Dedifferentiated amniotic fluid mesenchymal stem cell (primary cell): ENCODE data around the gene TBC1D25.
A peak's percentile ranks its signal among the peaks of the same experiment; 100 is the strongest.

Source experiments
- DNase-seq: peaks from one replicate; pipeline ENCODE4 v3.0.0-alpha.2; 2016; ENCODE audit errors: extremely low spot score

Gene TBC1D25

DNA sequence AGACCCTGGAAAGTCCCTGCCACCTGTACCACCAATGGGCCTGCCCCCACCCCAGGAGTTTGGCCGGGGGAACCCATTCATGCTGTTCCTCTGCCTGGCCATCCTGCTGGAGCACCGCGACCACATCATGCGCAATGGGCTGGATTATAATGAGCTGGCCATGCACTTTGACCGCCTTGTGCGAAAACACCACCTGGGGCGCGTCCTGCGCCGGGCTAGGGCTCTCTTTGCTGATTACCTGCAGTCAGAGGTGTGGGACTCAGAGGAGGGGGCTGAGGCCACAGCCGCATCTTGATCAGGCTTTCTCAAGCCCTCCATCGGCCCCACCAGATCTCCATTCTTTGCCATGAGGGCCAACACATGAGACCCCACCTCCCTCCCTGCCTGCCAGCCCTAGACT is 21.2 kb downstream of the TBC1D25 start:
- DNase-seq: no peak

DNA sequence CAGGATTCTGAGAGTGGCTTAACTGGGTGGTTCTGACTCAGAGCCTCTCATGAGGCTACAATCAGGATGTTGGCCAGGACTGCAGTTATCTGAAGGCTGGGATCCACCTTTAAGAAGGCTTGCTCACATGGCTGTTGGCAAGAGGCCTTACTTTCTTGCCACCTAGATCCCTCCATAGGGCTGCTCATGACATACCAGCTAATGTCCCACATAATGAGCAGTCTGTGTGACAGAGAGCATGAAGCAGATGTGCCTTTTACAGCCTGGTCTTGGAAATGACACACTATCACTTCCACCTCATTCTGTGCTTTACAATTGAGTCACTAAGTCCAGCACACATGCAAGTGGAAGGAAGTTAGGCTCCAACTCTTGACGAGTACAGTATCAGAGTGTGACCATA is 30.4 kb downstream of the TBC1D25 start:
- no peak for DNase-seq

DNA sequence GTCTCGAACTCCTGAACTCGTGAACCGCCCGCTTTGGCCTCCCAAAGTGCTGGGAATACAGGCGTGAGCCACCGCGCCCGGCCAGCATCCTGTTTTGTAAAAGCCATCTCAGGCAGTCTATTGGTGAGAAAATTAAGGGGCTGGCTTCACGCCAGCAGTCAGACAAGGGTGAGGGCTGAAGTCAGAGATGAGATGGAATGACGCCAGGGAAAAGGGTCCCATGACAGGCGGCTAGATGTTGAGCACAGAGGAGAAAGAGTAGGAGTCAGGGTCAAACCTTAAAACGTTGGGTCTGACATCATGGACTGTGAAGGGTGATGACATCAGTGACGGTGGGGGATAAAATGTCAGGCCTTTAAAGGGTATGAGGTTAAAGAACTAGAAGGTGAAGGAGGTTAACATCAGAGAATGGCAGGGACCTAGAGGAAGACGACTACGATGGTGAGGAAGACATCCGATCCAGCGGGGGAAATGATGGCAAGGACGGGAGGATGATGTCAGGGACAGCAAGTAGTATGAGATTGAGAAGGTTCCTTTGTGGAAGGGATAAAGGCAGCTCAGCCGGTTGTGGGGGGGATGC is 34.3 kb downstream of the TBC1D25 start:
- DNase-seq: no peak

DNA sequence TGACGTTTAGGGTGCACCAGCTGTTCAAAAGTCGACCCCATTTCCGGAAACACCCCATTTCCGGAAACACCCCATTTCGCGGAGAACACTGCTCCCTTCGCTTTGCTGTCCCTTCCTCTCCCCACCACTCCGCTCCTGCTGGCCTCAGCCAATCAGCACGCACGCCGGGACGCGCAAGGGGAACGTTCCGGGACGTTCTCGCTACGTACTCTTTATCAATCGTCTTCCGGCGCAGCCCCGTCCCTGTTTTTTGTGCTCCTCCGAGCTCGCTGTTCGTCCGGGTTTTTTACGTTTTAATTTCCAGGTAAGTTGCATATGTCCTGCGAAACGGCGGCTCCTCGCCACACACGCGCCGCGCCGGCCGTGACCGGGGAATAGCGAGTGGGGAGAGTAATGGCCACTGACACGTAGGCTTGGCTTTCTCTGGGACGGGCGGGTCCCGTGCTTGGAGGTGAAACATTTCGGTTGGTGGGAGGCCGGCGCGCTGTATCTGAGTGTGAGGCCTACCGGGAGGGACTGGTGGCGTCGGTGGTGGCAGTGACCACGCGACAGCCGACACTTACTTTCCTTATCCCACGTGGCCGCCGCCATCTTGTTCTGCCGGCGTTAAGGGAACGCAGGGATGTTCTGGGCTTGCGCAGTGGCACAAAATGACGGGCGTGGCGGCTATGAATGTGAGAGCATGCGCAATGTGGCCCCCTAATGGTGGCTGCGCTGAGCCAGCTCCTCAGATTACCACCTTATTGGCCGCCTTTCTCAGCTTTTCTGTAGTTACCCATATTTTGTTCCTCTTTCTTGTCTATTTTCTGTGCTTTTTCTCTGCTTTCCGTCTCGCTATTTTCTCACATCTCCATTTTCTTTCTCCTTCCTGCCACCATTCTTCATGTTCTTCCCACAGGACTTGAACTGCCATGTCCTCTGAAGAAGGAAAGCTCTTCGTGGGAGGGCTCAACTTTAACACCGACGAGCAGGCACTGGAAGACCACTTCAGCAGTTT is 35.1 kb downstream of the TBC1D25 start, which contains the start of gene RBM3:
RBM3 (plus strand) TSS at position 215 of the 997 bp plus-strand sequence; CDS start at position 912, 697 bp downstream.
- peak; percentile 84 for DNase-seq

DNA sequence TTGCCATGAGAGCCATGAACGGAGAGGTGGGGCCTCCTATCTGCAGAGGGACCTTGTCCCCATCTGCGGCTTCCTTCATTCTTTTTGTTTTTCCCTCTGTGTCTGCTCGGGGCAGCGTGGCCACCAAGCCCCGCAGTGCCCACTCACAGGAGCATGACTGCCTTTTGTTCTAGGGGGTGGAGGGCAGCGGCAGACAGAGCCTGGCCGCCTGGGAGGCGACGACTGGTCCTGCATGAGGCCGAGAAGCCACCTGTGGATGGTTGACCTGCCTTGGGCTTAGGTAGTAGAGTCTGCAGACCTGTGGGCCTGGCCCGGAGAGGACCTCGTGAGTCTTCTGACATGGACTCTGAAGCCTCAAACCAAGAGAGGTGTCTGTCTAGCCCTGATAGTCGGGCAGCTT is 36.1 kb downstream of the TBC1D25 start:
- no peak for DNase-seq

DNA sequence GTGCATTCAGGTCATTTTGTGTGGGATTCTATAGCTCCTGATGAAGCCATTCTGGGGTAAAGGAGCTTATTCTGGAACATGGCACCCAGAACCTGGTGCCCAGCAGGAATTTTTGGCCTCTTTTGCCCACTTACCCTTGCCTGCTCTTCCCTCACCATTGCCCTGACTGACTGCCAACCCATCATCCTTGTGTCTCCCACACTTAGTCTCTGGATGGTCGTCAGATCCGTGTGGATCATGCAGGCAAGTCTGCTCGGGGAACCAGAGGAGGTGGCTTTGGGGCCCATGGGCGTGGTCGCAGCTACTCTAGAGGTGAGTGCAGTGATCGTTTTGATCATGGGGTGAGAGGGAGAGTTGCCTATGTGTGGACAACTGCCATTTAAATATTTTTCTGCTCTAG is 36.6 kb downstream of the TBC1D25 start:
- DNase-seq: no peak

DNA sequence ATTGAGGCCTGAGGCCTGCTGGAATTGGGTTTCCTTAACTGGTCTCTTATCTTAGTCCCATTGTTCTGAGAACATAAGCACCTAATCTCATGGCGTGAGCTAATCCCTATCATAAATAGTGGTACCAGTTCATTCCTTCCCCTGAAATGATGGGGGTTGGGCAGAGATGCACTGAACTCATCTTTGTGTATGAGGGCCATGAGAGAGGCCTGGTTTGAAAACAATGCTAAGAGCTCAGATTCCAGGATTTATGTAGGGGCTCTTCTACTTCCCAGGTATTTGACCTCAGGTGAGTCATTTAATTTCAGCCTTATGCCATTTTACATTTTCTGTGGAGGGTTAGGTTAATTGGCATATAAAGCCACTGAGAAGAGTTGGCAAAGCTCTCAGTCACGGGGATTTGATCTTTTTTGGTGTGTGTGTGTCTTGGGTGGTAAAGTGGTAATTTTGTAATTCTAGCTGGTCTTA is 39.2 kb downstream of the TBC1D25 start:
- no peak for DNase-seq

DNA sequence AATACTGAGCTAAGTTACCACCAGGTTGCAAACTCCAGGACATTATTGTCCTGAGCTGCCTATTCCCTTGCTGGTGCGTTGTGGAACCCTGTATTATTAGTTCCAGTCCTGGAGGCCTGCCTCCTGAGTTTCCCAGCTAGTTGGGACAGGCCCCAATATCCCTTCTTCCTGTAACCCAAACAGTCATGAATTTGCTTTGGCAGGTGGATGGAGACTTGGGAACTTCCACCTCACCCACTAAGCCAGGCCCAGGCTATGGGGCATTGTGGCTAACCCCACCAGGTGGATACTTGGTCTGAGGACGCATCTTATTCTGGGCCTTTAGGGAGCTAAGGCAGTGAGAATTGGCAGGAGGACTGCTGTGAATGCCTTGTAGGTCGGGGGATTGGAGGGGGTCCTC is 39.7 kb downstream of the TBC1D25 start:
- no peak for DNase-seq

DNA sequence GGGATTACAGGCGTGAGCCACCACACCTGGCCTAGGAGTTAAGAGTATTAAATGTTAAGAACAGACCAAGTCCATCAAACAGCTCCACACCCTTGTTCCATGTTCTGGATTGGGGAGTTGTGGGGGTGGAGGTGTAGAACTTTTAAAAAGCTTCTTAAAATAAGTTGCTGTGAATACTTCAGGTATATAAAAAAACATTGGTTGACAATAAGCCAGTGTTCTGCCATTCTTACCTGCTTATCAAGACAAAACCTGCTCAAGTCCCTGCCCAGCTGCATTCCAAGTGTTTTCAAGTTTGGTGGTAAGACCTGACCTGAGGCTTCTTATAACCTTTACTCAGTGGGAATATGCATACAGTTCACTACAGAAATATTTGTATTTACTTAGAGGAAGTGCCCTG is 41.1 kb downstream of the TBC1D25 start:
- no peak for DNase-seq

DNA sequence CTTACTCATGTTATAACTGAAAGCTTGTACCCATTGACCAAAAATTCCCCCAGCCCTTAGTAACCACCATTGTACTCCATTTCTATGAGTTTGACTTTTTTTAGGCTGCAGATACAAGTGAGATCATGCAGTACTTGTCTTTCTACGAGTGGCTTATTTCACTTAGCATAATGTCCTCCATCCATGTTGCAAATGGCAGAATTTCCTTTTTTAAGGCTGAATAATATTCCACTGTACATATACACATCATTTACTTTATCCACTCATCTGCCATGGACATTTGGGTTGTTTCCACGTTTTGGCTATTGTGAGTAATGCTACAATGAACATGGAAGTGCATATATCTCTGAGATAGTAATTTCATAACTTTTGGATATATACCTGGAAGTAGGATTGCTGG is 45.2 kb downstream of the TBC1D25 start:
- no peak for DNase-seq

DNA sequence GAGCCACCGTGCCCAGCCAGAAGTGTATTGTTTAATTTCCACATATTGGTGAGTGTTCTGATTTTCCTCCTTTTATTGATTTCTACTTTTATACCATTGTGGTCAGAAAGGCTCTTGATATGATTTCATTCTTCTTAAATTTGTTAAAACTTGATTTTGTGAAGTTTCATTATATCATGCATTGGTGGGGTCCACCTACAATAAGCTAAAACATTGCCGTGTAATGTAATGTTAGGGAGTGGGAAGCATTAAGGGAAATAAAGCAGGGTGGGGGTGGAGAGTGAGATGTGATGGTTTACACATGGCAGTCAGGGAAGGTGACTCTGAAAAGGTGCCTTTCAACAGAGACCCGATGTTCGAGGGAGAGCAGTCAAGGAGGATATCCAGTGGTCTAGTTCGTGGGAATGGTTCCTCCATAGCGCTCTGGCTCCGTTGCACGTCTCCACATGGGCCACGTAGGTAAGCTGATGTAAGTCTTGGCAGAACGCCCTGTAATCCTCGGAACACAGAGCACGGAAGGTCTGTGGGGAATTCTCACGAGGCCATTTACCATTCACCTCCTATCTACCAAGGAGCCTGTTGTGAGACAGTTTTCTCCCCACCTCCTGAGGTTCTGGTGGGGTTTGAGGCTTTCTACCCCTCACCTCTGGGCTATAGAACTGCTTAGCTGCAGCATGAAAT is 50.1 kb downstream of the TBC1D25 start:
- DNase-seq: no peak

DNA sequence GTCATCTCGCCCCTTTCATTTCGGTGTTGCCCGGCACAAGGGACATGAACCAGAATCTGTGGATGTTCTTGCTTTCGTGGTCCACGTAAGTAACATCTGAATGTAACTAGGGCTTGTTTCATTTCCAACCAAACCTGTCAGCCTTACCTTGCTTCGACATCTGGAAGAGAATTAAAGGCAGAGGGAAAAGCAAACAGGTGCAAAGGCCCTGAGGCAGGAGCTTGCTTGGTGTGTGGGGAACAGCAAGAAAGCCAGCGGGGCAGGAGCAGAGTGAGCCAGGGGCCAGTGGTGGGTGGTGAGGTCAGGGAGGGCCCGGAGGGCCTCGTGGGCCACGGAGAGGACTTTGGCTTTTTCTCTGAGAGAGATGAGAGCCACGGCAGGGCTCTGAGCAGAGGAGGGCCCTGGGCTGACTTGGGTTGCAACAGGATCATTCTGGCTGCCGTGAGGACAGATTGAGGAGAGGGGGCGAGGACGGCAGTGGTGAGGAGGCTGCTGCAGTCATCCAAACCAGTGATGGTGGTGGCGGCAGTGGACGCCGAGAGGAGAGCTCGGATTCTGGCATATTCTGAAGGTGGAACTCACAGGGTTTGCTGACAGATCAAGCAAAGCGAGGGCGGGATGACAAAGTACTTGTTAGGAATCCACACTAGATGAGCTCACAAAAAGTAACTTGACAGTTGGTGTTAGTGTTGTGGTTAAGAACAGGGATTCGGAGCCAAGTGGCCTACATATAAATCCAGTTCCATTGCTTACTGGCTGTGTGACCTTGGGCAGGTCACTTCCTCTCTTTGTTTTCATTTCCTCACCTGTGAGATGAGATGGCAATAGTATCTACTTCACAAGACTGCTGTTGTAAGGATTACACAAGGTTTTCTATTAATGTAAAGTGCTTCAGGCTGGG is 50.9 kb downstream of the TBC1D25 start:
- DNase-seq: no peak

DNA sequence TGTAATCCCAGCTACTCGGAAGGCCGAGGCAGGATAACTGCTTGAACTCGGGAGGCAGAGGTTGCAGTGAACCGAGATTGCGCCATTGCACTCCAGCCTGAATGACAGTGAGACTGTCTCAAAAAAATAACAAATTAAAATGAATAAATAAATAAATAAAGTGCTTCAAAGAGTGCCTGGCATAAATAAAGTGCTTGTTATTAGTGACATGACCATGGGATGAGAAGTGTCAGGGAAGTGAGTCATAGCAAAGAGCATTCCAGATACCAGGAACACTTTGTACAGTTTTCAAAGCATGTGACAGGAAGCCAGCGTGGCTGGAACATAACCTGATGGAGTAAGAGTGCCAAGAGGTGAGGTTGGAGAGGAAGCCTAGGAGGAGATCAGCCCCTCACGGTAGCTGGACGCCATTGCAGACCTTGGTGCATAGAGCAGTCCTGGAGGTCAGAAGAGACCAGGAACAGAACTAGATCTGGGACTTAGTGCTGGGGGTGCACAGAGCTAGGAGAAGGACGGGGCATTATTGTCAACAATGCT is 51.8 kb downstream of the TBC1D25 start:
- no peak for DNase-seq

DNA sequence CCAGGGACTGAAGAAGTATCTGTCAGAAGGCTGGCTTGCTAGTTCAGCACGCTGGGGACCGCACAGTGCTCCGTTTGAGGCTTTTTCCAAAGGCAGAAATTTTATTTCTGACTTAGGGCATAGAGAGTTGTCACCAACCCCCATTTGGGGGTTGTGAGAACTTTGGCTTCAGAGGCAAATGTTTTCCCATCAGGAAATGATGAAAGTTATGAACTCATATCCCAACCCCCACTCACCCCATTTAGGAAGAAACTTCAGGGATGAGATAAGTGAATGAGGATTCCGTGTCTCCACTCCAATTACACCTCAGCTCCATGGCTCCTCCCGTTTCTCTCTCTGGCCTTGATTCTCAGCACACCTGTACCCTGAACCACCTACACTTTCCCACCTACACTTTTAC is 53.5 kb downstream of the TBC1D25 start:
- no peak for DNase-seq

DNA sequence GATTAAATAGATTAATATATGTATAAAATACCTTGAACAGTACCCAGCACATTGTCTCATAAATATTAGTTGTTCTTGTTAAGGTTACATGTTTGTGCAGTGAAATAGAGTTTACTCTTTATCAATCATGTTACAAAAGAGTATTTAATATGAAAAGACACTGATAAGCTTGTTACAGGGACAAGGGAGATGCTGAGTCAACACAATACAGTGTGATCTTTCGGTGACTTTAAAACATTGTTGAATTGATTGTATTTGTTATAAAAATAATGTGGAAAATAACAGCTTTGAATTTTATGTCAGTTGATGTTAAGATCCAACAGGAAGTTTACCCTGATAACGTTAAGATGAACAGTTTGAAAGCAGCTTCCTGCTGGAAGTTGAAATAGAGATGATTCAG is 56.4 kb downstream of the TBC1D25 start:
- no peak for DNase-seq

DNA sequence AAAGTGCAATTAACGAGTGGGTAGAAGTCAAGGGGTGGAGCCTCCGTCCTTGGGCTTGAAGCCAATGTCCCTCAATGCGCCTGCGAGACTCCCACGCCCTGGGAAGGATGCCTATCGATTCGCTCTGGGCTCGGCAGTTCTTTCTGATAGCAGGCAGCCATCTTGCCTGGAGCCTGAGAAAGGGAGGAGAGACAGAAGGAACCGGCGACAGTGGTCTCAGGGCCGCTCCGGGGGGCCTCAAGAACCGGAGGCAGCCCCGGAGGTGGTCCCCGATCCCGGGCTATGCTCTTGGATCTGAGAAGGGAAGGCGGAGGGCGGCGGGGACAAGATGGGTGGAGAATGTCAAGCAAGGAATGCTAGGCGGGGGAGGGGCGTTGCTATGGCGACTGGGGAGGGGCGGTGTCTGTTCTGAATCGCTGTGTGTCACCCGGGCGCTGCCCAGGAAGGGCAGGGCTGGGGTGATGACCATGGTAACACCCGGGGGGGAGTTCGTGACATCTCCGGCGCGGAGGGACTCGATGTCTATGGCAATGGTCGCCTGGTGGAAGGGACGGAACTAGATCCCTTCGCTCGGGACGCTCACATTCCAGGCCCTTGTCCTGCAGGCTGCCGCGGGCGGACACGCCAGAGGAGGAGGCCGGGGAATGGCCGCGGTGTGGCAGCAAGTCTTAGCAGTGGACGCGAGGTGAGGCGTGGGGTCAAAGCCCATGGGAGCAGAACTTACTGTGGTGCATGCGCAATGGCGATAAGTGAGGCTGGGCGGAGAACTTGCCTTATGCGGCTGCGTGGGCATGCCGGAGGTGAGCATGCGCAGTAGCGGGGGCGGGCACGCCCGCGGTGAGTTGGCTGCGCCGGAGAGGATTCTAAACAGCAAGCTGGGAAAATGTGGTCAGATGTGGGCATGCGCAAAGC is 58.1 kb downstream of the TBC1D25 start, which contains the start of gene WDR13:
WDR13 (plus strand) TSS at position 140 of the 912 bp plus-strand sequence; CDS start at position 645, 505 bp downstream.
- DNase-seq: peak; percentile 90

DNA sequence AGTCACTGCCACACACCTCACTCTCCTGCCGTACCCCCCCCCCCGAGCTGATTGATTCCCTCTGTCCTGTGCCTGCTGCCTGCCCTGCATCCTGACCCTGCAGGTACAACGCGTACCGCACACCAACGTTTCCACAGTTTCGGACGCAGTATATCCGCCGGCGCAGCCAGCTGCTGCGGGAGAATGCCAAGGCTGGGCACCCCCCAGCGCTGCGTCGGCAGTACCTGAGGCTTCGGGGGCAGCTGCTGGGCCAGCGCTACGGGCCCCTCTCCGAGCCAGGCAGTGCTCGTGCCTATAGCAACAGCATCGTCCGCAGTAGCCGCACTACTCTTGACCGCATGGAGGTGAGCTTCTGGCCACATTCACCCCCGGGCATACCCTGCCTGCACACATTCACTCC is 59.1 kb downstream of the TBC1D25 start:
- DNase-seq: no peak

DNA sequence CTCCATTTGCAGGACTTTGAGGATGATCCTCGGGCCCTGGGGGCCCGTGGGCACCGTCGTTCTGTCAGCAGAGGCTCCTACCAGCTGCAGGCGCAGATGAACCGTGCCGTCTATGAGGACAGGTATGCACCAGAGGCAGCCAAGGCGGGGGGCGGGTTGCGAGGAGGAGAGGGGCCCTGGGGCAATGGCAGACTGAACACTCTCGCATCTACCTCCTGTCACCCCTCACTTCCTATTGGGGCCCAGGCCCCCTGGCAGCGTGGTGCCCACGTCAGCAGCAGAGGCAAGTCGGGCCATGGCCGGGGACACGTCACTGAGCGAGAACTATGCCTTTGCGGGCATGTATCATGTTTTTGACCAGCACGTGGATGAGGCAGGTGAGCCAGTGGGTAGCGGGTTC is 59.8 kb downstream of the TBC1D25 start:
- no peak for DNase-seq

DNA sequence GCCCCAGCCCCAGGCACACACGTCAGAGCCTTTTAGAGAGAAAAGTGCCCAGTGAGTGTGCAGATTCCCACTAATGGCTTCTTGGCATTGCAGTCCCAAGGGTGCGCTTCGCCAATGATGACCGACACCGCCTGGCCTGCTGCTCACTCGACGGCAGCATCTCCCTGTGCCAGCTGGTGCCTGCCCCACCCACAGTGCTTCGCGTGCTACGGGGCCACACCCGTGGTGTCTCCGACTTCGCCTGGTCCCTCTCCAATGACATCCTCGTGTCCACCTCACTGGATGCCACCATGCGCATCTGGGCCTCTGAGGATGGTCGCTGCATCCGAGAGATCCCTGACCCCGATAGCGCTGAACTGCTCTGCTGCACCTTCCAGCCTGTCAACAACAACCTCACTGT is 60.7 kb downstream of the TBC1D25 start:
- DNase-seq: no peak
